ENCODE data around the gene SOCS2. TPM values are rescaled to one million over a fixed set of nuclear protein-coding genes. Genes with fewer than 3 reads are reported as not detected.

Gene SOCS2
- total RNA-seq, 2 experiments from 2014 or later, result not detected

DNA sequence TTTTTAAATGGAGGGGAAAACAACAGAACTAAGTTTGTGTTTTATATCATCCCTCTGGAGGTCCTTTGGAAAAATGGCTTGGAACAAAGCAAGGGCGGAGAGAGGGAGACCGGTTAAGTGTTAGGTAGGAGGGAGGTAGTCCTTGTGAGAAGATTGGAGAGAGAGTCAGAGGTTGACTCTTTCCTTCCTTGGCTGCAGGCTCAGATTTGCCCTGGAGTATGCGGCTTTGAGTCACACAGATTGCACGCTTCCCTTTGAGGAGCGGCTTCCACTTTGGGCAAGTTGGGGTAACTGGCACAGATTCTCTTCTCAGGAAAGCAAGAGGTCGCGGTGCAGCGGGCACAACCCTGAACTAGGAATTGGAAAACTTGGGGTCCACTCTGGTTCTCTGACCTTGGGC lies 9.9 kb downstream of the SOCS2 start:
- Histone ChIP-seq H3K9me2 (ENCODE audit: insufficient read depth, low read length) (no peaks in the 10 kb centered on the region), H3K4me1 (ENCODE audit: insufficient read depth, low read length, poor library complexity, severe bottlenecking) (peaks cover 5% of the 10 kb centered on the region), H3K79me2 (ENCODE audit: insufficient read depth, low read depth, low read length) (no peaks in the 10 kb centered on the region), H4K20me1 (ENCODE audit: insufficient read depth, low read length) (no peaks in the 10 kb centered on the region), H3K36me3 (ENCODE audit: insufficient read depth, low read length) (no peaks in the 10 kb centered on the region), H3K9me3 (ENCODE audit: low read length) (no peaks in the 10 kb centered on the region), H3K4me3 (ENCODE audit: low read depth, low read length, poor library complexity, severe bottlenecking) (no peak overlapping the region), H3K27ac (ENCODE audit: low read depth, low read length, poor library complexity, severe bottlenecking) (no peak overlapping the region), H2AFZ (ENCODE audit: low read length) (no peak overlapping the region), H3K4me2 (ENCODE audit: low read length) (no peak overlapping the region)
- no peak for DNase-seq (ENCODE audit: low spot score)
- TF ChIP-seq EZH2phosphoT487 (IDR thresholded peaks at IDR 0.05; ENCODE audit: borderline replicate concordance, low read depth, low read length), result no peak
- TF ChIP-seq, protein P1, sequence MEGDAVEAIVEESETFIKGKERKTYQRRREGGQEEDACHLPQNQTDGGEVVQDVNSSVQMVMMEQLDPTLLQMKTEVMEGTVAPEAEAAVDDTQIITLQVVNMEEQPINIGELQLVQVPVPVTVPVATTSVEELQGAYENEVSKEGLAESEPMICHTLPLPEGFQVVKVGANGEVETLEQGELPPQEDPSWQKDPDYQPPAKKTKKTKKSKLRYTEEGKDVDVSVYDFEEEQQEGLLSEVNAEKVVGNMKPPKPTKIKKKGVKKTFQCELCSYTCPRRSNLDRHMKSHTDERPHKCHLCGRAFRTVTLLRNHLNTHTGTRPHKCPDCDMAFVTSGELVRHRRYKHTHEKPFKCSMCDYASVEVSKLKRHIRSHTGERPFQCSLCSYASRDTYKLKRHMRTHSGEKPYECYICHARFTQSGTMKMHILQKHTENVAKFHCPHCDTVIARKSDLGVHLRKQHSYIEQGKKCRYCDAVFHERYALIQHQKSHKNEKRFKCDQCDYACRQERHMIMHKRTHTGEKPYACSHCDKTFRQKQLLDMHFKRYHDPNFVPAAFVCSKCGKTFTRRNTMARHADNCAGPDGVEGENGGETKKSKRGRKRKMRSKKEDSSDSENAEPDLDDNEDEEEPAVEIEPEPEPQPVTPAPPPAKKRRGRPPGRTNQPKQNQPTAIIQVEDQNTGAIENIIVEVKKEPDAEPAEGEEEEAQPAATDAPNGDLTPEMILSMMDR (conservative IDR thresholded peaks at IDR 0.05; ENCODE audit: low read length), result no peak
- CTCF ChIA-PET (ENCODE audit: unreplicated experiment), result no interaction called here
- BruUV-seq (replicated peaks), result no TSS peak
- POLR2A ChIA-PET, result interaction anchor here (1.1 to 1.8 kb wide), 2 partner anchors 12 to 61 kb away, joined by 6 to 11 read pairs; no protein-coding TSS in a partner anchor
- intact Hi-C loops (cut with micrococcal nuclease; ENCODE audit: unreplicated experiment), result no loop called here

GRCh38 chr12:93583627-93584392 lies 11.3 kb downstream of the SOCS2 start:
- no peak overlapping the region for H3K4me2 ChIP-seq (ENCODE audit: low read length)
- no peaks in the 10 kb centered on the region for H3K9me3 ChIP-seq (ENCODE audit: low read length)
- intact Hi-C loops (cut with micrococcal nuclease; ENCODE audit: unreplicated experiment), result no loop called here
- H3K9me2 ChIP-seq (ENCODE audit: insufficient read depth, low read length), result no peaks in the 10 kb centered on the region
- no peak overlapping the region for H2AFZ ChIP-seq (ENCODE audit: low read length)
- H3K4me3 ChIP-seq (ENCODE audit: low read depth, low read length, poor library complexity, severe bottlenecking), result no peak overlapping the region
- H4K20me1 ChIP-seq (ENCODE audit: insufficient read depth, low read length), result no peaks in the 10 kb centered on the region
- no peaks in the 10 kb centered on the region for H3K36me3 ChIP-seq (ENCODE audit: insufficient read depth, low read length)
- no peak overlapping the region for H3K27ac ChIP-seq (ENCODE audit: low read depth, low read length, poor library complexity, severe bottlenecking)
- H3K79me2 ChIP-seq (ENCODE audit: insufficient read depth, low read depth, low read length), result no peaks in the 10 kb centered on the region
- BruUV-seq (replicated peaks), result no TSS peak
- CTCF ChIA-PET (ENCODE audit: unreplicated experiment), result no interaction called here
- TF ChIP-seq EZH2phosphoT487 (IDR thresholded peaks at IDR 0.05; ENCODE audit: borderline replicate concordance, low read depth, low read length), result no peak
- TF ChIP-seq, protein P1 (conservative IDR thresholded peaks at IDR 0.05; ENCODE audit: low read length), result no peak
- DNase-seq (ENCODE audit: low spot score), result no peak
- POLR2A ChIA-PET, result interaction anchor here (1.1 to 2.6 kb wide), 2 partner anchors 9 to 62 kb away, joined by 6 to 8 read pairs; no protein-coding TSS in a partner anchor
- H3K4me1 ChIP-seq (ENCODE audit: insufficient read depth, low read length, poor library complexity, severe bottlenecking), result peaks cover 5% of the 10 kb centered on the region

DNA sequence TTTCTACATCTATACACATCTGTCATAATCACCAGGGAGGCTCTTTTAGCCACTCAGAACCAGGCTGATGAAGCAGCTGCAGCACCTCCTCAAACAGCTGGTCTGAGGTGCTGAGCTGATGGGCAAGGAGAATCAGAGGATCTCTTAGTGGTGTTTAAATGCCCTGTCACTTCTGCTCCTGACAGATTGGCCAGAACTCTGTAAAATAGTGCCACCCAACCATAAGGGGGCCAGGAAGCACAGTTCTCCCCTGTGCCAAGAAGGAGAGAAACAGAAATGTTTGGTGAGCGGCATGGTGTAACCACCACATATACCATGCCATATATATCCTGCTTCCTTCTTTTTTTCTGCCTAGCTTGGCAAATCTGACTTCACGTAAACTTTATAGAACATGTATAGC lies 12.8 kb downstream of the SOCS2 start:
- intact Hi-C loops (cut with micrococcal nuclease; ENCODE audit: unreplicated experiment), result no loop called here
- Histone ChIP-seq H3K36me3 (ENCODE audit: insufficient read depth, low read length) (no peaks in the 10 kb centered on the region), H3K79me2 (ENCODE audit: insufficient read depth, low read depth, low read length) (no peaks in the 10 kb centered on the region), H2AFZ (ENCODE audit: low read length) (no peak overlapping the region), H3K4me2 (ENCODE audit: low read length) (no peak overlapping the region), H4K20me1 (ENCODE audit: insufficient read depth, low read length) (no peaks in the 10 kb centered on the region), H3K9me3 (ENCODE audit: low read length) (no peaks in the 10 kb centered on the region), H3K4me1 (ENCODE audit: insufficient read depth, low read length, poor library complexity, severe bottlenecking) (peaks cover 12% of the 10 kb centered on the region), H3K4me3 (ENCODE audit: low read depth, low read length, poor library complexity, severe bottlenecking) (no peak overlapping the region), H3K9me2 (ENCODE audit: insufficient read depth, low read length) (no peaks in the 10 kb centered on the region), H3K27ac (ENCODE audit: low read depth, low read length, poor library complexity, severe bottlenecking) (no peak overlapping the region)
- TF ChIP-seq, protein P1 (conservative IDR thresholded peaks at IDR 0.05; ENCODE audit: low read length), result no peak
- no peak for TF ChIP-seq EZH2phosphoT487 (IDR thresholded peaks at IDR 0.05; ENCODE audit: borderline replicate concordance, low read depth, low read length)
- CTCF ChIA-PET (ENCODE audit: unreplicated experiment), result no interaction called here
- no TSS peak for BruUV-seq (replicated peaks)
- no peak for DNase-seq (ENCODE audit: low spot score)
- POLR2A ChIA-PET, result interaction anchor here (0.6 to 2.6 kb wide), 2 partner anchors 8 to 377 kb away, joined by 3 to 8 read pairs; no protein-coding TSS in a partner anchor
